Prostate gland (tissue), 2 donors: ENCODE results near the gene PPP4R2. TPM values are rescaled to one million over a fixed set of nuclear protein-coding genes. Genes with fewer than 3 reads are reported as not detected.

ENCODE experiments used
- DNase-seq: peaks from one replicate; pipeline ENCODE4 v3.0.0-alpha.2; 2019; ENCODE audit warnings: low spot score
- H3K27ac ChIP-seq, 2 donors: fragments of 200-600 bp; sonication (generic); 2 replicates each; pipeline ENCODE4 v1.5.1; 2017 to 2019
- H3K27me3 ChIP-seq: fragments of 200-600 bp; sonication (generic); replicated peaks from 2 replicates; pipeline ENCODE4 v1.5.1; 2019; ENCODE audit not compliant: insufficient read depth
- H3K36me3 ChIP-seq, 2 donors: fragments of 200-600 bp; sonication (generic); 1 replicate in 1 of 2; 2 replicates in 1 of 2; pipeline versions ENCODE4 v1.5.1 to v1.8.1; 2017 to 2019
- H3K4me1 ChIP-seq: fragments of 200-600 bp; sonication (generic); replicated peaks from 2 replicates; pipeline ENCODE4 v1.5.1; 2019
- H3K4me3 ChIP-seq, 2 donors: fragments of 200-600 bp; sonication (generic); 2 replicates each; pipeline ENCODE4 v1.5.1; 2017 to 2019
- H3K9me3 ChIP-seq: fragments of 200-600 bp; sonication (generic); 2 replicates; pipeline ENCODE4 v1.5.1; 2017
- POLR2A ChIP-seq: fragments of 450-650 bp; IDR thresholded peaks from one replicate; pipeline ENCODE4 v1.6.1; 2016; ENCODE audit warnings: antibody characterized with exemption, mild to moderate bottlenecking
- POLR2AphosphoS5 ChIP-seq: sonication (generic); formaldehyde crosslinking; IDR thresholded peaks from one replicate; pipeline ENCODE4 v1.6.1; 2017; ENCODE audit warnings: antibody characterized with exemption
- whole genome bisulfite sequencing: methylation state at CpG from one replicate; pipeline ENCODE4 v1.1.5; 2018; 5-methylcytosine and 5-hydroxymethylcytosine counted together
- intact Hi-C: fragments of 100-400 bp; cut with DNase I; formaldehyde crosslinking; loops from one replicate; pipeline ENCODE4 v1.14.2; 2022
- small RNA-seq, 2 donors: library from RNA; depleted of rRNA; stranded (forward); fragments of <200 nt; gene quantifications; one replicate each; pipeline ENCODE3, GENCODE V24; 2016
- total RNA-seq, 2 donors: library from RNA; depleted of rRNA; stranded (reverse); fragments of >200 nt; gene quantifications; one replicate each; pipeline ENCODE4 v1.1.0, GENCODE V29; 2016
- TF ChIP-seq, protein P1 (sequence below), 4 experiments: fragments of 200-600 bp in 2 of 4; fragments of 450-650 bp in 2 of 4; sonication (generic) in 2 of 4; IDR thresholded peaks; 1 replicate in 3 of 4; 2 replicates in 1 of 4; pipeline ENCODE4 v1.5.1; 2016 to 2019; ENCODE audit warnings: antibody characterized with exemption in 4 of 4, mild to moderate bottlenecking in 2 of 4, moderate library complexity in 2 of 4

The PPP4R2 gene
- total RNA-seq, 2 donors from 2014 or later: 29.6 to 41.8 TPM

DNA sequence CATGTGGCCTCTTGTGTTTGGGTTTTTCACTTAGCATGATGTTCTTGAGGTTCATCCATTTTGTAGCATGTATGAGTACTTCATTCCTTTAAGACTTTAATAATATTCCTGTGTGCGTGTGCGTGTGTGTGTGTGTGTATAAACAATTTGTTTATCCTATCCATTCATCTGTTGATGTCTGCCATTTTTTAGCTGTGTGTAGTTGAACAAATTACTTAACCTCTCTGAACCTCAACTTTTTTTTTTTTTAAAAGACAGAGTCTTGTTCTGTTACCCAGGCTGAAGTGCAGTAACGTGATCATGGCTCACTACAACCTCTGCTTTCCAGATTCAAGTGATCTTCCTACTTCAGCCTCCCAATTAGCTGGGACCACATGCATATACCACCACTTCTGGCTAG is 112.1 kb downstream of the PPP4R2 start:
- H3K27ac ChIP-seq: no peak overlapping the region
- TF ChIP-seq, protein P1, sequence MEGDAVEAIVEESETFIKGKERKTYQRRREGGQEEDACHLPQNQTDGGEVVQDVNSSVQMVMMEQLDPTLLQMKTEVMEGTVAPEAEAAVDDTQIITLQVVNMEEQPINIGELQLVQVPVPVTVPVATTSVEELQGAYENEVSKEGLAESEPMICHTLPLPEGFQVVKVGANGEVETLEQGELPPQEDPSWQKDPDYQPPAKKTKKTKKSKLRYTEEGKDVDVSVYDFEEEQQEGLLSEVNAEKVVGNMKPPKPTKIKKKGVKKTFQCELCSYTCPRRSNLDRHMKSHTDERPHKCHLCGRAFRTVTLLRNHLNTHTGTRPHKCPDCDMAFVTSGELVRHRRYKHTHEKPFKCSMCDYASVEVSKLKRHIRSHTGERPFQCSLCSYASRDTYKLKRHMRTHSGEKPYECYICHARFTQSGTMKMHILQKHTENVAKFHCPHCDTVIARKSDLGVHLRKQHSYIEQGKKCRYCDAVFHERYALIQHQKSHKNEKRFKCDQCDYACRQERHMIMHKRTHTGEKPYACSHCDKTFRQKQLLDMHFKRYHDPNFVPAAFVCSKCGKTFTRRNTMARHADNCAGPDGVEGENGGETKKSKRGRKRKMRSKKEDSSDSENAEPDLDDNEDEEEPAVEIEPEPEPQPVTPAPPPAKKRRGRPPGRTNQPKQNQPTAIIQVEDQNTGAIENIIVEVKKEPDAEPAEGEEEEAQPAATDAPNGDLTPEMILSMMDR (IDR thresholded peaks at IDR 0.05): no peak
- no peak for DNase-seq
- H3K4me1 ChIP-seq: no peaks in the 10 kb centered on the region
- 96% methylated on average over 3 of the region's 3 CpGs for WGBS
- H3K27me3 ChIP-seq: no peaks in the 10 kb centered on the region
- no peak overlapping the region for H3K4me3 ChIP-seq
- no peaks in the 10 kb centered on the region for H3K36me3 ChIP-seq
- no peaks in the 10 kb centered on the region for H3K9me3 ChIP-seq
- intact Hi-C loops: loop anchor here (10.0 kb wide), 2 partner anchors 216 to 516 kb away; partner anchors contain the start of gene PDZRN3

DNA sequence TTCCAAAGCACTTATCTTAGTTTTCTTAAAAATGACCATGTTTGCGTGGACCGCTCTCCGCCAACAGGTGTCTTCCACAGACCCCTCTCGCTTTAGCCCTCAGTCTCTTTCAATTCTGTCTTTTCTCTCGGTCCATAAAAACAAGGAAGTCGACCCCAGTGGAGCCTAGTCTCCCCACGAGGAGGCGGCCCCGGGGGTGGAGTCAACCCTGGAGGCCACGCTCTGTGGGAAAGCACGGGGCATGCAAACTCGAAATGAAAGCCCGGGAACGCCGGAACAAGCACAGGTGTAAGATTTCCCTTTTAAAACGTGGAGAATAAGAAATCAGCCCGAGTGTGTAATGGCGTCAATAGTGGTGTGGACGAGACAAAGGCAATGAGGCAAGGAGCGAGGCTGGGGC is 113.9 kb downstream of the PPP4R2 start:
- H3K27ac ChIP-seq: no peak overlapping the region
- H3K4me1 ChIP-seq: no peaks in the 10 kb centered on the region
- H3K27me3 ChIP-seq: no peaks in the 10 kb centered on the region
- no peak for DNase-seq
- no peaks in the 10 kb centered on the region for H3K9me3 ChIP-seq
- no peak overlapping the region for H3K4me3 ChIP-seq
- H3K36me3 ChIP-seq: no peaks in the 10 kb centered on the region
- WGBS: 90% methylated on average over 20 of the region's 20 CpGs
- intact Hi-C loops: no loop called here
- TF ChIP-seq, protein P1 (IDR thresholded peaks at IDR 0.05): no peak
- TF ChIP-seq POLR2AphosphoS5 (no peak), POLR2A (no peak)

DNA sequence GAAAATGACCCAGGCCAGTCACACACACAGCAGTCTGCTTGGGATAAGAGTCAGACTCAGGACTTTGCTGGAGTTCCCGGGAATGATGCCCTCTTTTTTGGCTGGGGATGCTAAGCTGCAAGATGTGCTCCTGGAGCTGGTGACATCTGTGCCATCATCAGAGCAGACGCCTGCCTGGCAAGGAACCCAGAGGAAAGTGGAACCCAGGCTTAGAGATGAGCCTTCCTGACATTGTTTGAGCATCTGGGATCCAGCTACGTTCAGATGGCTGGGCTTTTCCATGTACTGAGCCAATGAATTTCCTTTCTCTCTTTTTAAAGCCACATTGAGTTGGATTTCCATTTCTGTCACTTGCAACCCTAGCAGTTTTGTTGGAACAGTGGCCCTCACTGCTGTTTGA is 118.1 kb downstream of the PPP4R2 start:
- H3K9me3 ChIP-seq: no peaks in the 10 kb centered on the region
- 62% methylated on average over 3 of the region's 3 CpGs for WGBS
- H3K36me3 ChIP-seq: no peaks in the 10 kb centered on the region
- H3K27me3 ChIP-seq: no peaks in the 10 kb centered on the region
- no peaks in the 10 kb centered on the region for H3K4me1 ChIP-seq
- TF ChIP-seq POLR2A (no peak), POLR2AphosphoS5 (no peak)
- TF ChIP-seq, protein P1 (IDR thresholded peaks at IDR 0.05): no peak
- intact Hi-C loops: no loop called here
- H3K27ac ChIP-seq: no peak overlapping the region
- H3K4me3 ChIP-seq: no peak overlapping the region
- no peak for DNase-seq

DNA sequence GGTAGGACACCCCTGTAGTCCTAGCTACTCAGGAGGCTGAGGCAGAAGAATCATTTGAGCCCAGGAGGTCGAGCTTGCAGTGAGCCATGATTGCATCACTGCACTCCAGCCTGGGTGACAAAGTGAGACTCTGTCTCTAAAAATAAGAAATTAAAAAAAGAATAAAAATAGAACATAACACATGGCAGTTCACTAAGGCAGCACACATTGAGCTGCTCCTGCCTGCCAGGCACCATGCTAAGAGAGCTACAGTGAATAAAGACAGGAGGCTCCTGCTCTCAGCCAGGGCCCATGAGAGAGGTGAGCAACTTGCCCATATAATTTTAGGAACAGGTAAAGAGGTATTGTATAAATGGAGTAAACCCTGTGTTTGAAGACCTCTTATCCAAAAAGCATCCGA is 119.2 kb downstream of the PPP4R2 start:
- Histone ChIP-seq H3K9me3 (no peaks in the 10 kb centered on the region), H3K36me3 (no peaks in the 10 kb centered on the region), H3K27me3 (no peaks in the 10 kb centered on the region), H3K4me3 (no peak overlapping the region), H3K4me1 (no peaks in the 10 kb centered on the region), H3K27ac (no peak overlapping the region)
- 84% methylated on average over 2 of the region's 2 CpGs for WGBS
- TF ChIP-seq, protein P1 (IDR thresholded peaks at IDR 0.05): no peak
- TF ChIP-seq POLR2A: no peak
- no peak for TF ChIP-seq POLR2AphosphoS5
- no peak for DNase-seq
- intact Hi-C loops: no loop called here

Small RNAs within 50 kb of the gene (small RNA-seq; reads per million reads assigned to genes)
- 0.10 to 0.47 reads per million in 2 donors for gene RNU2-64P
- gene RNU6-557P: 0 reads per million in 2 donors
- gene RNU7-19P: 0 reads per million in 2 donors

Other genes starting within 250 kb of the PPP4R2 start
- 10 to 100 TPM; 12.9 to 31.9 TPM for gene SHQ1, start 148.4 kb upstream of the PPP4R2 start, total RNA-seq
- 10 to 100 TPM in 1 of 2 donors, 1 to 10 TPM in 1; 7.7 to 20.9 TPM for gene GXYLT2, start 108.8 kb upstream of the PPP4R2 start, total RNA-seq
- gene EBLN2, start 64.8 kb downstream of the PPP4R2 start, total RNA-seq: 1 to 10 TPM in 1 of 2 donors, under 1 TPM in 1; 0.82 to 4.1 TPM